HK-2 (cell line): ENCODE data around the gene TPCN2.
A peak's percentile ranks its signal among the peaks of the same experiment; 100 is the strongest.

Experiments
- DNase-seq: peaks from one replicate; pipeline ENCODE4 v3.0.0-alpha.2; 2018; ENCODE audit not compliant: unreplicated experiment

The TPCN2 gene

DNA sequence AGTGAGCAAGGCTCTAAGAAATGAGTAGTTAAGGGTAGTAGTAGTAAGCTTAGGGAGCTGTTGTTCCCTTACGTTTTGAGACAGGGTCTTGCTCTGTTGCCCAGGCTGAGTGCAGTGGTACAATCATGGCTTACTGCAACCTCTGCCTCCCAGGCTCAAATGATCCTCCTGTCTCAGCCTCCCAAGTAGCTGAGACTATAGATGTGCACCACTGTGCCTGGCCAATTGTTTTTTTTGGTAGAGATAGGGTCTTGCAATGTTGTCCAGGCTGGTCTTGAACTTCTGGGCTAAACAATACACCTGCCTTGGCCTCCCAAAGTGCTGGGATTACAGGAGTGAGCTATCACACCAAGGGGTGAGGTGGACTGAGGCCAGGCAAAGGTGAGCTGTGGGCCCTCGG lies 117.0 kb downstream of the TPCN2 start:
- no peak for DNase-seq

DNA sequence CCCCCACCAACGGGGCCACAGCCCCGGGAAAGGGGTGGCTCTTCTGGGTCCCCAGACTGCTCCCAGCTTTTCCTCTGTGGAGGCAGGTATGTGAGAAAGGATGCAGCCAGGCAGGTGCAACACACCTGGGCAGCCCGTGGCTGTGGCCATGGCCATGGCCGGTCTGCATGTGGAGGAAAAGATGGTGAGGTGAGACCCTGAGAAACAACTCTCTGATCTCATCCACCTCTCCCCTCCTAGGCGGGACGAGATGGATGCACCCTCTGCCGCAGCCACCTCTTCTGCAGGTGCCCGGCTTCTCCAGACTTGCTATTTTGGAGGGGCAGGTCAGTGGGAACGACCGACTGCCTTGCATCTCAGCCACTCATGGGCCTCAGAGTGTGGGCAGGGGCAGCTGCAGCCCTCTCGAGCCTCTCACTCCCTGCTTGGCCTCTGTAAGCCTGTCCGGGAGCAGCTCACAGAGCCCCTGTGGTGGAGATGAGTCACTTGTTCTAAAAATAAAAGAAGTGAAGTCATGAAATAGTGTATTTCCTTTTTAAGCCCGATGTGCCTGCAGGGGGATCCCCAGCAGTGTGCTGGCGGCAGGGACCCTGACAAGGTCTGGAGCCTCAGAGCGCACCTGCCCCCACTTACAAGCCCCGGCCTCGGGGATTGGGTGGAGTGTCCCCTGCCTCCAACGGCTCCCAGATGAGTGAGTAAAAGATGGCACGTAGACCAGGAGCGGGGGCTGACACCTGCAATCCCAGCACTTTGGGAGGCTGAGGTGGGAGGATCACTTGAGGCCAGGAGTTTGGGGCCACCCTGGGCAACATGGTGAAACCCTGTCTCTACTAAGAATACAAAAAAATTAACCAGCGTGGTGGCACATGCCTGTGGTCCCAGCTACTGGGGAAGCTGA lies 117.7 kb downstream of the TPCN2 start:
- DNase-seq, result peak; percentile 55

GRCh38 chr11:69167130-69167915 lies 118.6 kb downstream of the TPCN2 start:
- no peak for DNase-seq

- no peak for DNase-seq
Measured at GRCh38 chr11:69167916-69168691, 119.4 kb downstream of the TPCN2 start.

GRCh38 chr11:69169479-69169878 lies 120.7 kb downstream of the TPCN2 start:
- no peak for DNase-seq

DNA sequence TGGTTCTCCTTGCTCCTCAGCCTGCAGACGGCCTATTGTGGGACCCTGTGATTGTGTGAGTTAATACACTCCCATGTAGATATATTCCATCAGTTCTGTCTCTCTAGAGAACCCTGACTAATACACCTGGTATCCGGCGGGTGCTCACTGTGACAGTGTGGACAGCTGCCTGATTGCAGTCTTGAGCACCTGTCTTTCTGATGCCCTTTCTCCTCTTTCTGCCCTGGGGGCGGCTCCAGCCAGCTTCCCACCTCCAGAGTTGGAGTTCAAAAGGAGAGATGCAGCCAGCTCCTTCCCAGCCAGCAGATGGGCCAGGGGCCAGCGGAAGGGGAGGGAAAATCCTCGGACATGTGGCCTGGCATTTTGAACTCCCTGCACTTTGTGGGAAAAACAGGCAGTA lies 122.0 kb downstream of the TPCN2 start:
- no peak for DNase-seq

DNA sequence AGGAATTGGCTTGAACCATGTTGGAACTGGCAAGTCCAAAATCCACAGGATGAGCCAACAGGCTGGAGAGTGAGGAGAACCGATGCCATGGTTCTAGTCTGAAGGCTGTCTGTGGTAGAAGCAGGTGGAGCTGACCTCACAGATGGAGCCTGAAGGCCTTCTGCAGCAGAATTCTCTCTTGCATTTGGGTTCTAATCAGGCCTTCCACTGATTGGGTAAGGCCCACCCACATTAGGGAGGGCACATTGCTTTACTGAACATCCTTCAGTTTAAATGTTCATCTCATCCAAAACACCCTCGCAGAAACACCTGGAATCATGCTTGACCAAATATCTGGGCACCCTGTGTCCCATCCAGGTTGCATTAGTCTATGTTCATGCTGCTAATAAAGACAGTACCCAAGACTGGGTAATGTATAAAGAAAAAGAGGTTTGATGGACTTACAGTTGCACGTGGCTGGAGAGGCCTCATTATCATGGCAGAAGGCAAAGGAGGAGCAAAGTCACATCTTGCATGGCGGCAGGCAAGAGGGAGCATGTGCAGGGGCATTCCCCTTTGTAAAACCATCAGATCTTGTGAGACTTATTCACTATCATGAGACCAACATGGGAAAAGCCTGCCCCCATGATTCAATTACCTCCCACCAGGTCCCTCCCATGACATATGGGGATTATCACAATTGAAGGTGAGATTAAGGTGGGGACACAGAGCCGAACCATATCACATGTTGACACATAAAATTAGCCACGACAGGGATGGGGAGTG lies 122.9 kb downstream of the TPCN2 start:
- no peak for DNase-seq

- DNase-seq, result no peak
Measured at GRCh38 chr11:69172674-69173073, 123.9 kb downstream of the TPCN2 start.

DNA sequence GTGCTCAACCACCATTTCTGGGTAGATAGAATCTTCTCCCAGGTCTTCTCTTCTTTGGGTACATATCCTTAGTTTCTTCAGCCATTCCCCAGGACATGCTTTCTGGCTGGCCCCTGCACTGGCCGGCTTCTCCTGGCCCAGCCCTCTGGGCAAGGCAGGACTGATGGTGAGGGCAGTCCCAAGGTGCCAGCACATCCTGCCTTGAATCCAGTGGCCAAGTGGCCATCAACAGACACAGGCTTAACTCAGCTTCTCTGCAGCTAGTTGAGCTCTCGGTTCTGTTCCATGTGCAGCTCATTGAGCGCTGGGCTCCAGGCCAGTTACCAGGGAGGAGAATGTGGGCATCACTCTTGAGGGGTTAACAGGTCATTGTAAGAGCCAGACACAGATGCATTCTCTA lies 124.6 kb downstream of the TPCN2 start:
- DNase-seq, result no peak

DNA sequence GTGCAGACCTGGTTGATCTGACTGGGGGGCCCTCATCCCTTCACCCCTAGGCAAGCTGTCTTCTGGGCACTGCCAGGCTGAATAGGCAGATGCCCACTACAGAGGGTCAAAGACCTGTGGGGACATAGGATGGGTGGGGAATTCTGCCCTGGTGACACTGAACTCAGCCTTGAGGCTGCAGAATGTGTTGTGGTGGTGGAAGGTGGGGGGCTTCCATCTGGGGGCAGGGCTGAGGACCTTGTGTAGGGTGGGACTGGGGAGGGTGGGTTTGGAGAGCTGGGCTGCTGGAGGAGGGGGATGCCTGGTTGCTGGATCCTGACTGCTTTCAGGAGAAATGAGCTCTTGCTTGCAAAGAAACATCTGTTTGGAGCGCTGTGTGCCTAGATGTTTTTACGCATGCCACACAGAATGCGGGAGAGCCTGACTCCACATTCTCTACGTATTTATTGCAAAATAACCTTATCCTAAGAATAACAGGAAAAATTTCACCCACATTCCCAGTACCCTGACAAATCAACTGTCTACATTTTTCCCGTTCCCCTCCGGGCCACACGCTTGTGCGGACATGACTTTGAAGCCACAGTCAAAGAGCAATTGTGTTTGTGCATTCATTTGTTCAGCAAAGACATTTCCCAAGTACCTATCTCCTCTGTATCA lies 125.3 kb downstream of the TPCN2 start:
- no peak for DNase-seq

- DNase-seq, result no peak
Measured at GRCh38 chr11:69174841-69175240, 126.1 kb downstream of the TPCN2 start.

DNA sequence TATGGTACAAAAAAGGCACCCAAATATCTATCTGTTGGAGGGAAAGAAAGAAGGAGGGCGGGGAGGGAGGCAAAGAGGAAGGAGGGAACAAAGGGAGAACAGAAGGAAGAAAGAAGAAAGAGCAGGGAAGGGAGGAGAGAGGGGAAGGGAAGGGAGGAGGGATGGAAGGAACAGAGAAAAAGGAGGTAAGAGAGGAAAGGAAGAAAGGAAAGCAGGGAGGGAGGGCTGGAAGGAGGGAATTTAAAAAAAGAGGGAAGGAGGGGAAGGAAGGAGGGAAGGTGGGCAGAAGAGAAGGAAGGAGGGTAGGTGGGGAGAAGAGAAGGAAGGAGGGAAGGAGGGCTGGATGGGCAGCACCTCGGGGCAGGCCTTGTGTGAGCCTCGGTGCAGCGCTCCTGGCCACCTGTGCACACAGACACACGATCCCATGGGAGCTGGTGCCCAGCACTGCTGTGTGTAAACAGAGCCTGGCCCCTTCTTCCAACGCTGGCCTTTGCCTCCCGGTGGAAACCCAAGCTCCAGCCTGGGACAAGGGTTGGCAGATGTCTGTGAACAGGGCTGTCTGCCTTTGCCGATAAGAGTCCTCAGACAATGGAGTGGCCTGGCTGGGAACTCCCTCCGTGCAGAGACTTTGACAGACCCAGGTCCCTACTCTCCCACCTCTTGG lies 130.2 kb downstream of the TPCN2 start:
- no peak for DNase-seq

DNA sequence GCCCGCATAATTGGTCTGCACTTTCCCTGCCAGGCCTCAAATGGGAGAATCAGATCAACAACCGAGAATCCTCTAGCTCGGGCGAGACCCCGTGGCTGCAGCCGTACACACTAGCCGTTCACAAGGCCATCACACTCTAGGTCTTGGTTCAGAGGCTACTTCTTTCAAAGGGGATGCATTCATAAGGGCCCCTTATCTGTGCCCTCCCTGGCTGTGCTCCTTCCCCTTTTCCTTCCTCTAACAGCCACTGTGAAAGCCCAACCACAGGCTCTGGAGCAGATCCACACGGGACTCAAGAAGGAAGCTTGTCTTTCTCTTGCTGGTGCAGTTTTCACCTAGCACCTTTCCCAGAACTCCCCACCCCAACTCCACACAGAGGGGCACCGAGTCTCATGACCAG lies 131.5 kb downstream of the TPCN2 start:
- DNase-seq, result no peak

DNA sequence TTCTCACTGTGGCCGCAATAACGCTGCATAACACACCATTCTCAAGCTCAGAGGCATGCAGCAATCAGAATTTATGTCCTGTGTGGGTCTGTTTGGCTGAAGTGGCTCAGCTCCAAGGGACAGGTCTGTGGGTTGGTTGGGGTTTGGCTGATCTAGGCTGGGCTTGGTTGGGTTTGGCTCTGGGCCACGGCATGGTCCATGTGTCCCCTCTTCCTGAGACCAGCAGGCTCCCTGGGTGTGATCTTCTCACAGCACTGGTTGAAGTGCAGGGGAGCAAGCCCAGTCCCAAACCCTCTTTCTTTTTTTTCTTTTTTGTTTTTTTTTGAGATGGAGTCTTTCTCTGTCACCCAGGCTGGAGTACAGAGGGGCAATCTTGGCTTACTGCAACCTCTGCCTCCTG lies 132.0 kb downstream of the TPCN2 start:
- DNase-seq, result no peak

GRCh38 chr11:69183613-69184012 lies 134.9 kb downstream of the TPCN2 start:
- no peak for DNase-seq
